RWPE1 (cell line): ENCODE data around the gene TNXB.

Source experiments
- CTCF ChIA-PET: fragments of 350-600 bp; sonication (Branson Sonifier 250); formaldehyde crosslinking; extraction: SDS; loops from one replicate; lab custom pipeline; 2021; lab: Yijun Ruan, JAX
- POLR2A ChIA-PET: fragments of 400-600 bp; formaldehyde crosslinking; extraction: SDS; loops from one replicate; lab custom pipeline; 2020; ENCODE audit warnings: antibody characterized with exemption; ENCODE audit not compliant: low non-redundant PET; lab: Yijun Ruan, JAX
- DNase-seq: peaks from one replicate; pipeline ENCODE4 v3.0.0; 2012; ENCODE audit warnings: low spot score
- H3K27ac ChIP-seq: fragments of 450-650 bp; 2 replicates; pipeline ENCODE4 v1.5.1; 2017
- TF ChIP-seq, protein P1 (sequence below): fragments of 450-650 bp; conservative IDR thresholded peaks from 2 replicates; pipeline ENCODE4 v1.5.1; 2017; ENCODE audit warnings: low read depth, mild to moderate bottlenecking

The TNXB gene

DNA sequence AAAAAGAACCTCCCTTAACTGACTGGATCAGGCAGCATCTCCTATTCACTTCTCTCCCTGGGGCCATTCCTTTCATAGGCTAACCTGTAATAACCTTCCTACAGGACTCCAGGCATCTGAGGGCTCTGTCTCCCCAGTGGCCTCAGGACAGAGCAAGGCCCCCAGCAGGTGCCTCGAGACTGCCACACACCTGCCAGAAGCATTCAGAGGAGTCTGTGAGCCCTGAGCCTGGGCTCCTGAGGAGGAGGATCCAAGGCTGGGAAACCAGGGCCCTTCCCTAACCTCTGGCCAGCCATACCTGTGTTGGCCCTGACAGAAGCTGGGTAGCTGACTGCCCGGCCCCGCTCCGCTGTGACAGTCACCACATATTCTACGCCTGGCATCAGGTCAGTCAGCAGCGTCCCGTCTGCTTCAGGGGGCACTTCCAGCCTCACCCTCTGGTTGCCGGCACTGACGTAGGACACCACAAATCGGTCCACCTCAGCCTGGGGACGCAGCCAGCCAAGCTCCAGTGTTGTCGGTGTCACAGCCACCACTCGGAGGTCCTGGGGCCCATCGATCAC lies 20.6 kb downstream of the TNXB start:
- H3K27ac ChIP-seq = peak overlapping the region; percentile 71
- TF ChIP-seq, protein P1, sequence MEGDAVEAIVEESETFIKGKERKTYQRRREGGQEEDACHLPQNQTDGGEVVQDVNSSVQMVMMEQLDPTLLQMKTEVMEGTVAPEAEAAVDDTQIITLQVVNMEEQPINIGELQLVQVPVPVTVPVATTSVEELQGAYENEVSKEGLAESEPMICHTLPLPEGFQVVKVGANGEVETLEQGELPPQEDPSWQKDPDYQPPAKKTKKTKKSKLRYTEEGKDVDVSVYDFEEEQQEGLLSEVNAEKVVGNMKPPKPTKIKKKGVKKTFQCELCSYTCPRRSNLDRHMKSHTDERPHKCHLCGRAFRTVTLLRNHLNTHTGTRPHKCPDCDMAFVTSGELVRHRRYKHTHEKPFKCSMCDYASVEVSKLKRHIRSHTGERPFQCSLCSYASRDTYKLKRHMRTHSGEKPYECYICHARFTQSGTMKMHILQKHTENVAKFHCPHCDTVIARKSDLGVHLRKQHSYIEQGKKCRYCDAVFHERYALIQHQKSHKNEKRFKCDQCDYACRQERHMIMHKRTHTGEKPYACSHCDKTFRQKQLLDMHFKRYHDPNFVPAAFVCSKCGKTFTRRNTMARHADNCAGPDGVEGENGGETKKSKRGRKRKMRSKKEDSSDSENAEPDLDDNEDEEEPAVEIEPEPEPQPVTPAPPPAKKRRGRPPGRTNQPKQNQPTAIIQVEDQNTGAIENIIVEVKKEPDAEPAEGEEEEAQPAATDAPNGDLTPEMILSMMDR = no peak
- DNase-seq = no peak
- ChIA-PET CTCF (interaction anchor here (0.8 to 1.6 kb wide), 3 partner anchors 24 to 41 kb away, joined by 3 to 8 read pairs (median 3); no protein-coding TSS in a partner anchor), POLR2A (no interaction called here)

DNA sequence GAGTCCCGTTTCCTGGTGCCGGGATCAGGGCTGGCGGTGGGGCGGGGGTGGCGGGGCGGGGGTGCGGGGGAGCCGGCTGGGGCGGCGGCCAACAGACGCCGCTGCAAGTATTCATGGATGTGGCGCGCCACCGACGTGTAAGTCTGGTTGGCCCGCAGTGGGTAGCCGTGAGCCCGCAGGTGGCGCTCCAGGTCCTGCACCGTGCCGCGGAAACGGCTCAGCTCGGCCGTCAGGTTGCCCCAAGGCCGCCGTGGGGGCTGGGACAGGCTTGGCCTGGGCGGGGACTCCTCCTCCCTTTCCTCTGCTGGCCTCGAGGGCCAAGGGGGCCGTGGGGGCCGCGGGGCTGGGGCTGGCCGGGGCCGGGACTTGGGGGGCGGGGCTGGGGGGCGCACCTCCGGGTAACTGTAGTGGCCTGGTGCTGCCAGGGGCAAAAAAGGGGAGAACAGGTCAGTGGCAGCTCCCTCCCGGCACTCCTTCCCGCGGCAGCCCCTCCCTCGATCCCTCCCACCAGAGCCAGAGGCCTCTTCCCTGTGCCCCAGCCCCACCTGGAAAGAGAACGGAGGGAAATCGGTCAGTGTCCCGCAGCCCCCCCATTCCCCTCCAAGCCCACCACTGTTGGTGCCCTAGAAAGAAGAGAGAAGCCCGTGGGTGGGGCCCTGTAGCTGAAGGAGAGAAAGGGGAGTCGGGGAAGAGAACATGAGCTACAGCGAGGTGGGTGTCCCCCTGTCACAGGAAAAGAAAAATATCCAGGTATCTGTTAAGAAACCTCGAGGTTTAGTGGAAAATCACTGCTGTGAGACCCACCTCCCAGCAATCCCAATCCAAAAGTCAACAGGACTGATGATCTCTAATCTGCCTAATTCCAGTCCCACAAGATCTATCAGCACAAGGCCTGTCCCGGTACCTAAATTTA lies 21.3 kb downstream of the TNXB start:
- peak overlapping the region; percentile 71 for H3K27ac ChIP-seq
- DNase-seq = peak; percentile 65
- TF ChIP-seq, protein P1 = peak; percentile 55
- CTCF ChIA-PET = interaction anchor here (0.6 to 1.6 kb wide), 7 partner anchors 13 to 261 kb away, joined by 3 to 8 read pairs (median 3); partner anchors contain the start of gene TNXB
- POLR2A ChIA-PET = no interaction called here

DNA sequence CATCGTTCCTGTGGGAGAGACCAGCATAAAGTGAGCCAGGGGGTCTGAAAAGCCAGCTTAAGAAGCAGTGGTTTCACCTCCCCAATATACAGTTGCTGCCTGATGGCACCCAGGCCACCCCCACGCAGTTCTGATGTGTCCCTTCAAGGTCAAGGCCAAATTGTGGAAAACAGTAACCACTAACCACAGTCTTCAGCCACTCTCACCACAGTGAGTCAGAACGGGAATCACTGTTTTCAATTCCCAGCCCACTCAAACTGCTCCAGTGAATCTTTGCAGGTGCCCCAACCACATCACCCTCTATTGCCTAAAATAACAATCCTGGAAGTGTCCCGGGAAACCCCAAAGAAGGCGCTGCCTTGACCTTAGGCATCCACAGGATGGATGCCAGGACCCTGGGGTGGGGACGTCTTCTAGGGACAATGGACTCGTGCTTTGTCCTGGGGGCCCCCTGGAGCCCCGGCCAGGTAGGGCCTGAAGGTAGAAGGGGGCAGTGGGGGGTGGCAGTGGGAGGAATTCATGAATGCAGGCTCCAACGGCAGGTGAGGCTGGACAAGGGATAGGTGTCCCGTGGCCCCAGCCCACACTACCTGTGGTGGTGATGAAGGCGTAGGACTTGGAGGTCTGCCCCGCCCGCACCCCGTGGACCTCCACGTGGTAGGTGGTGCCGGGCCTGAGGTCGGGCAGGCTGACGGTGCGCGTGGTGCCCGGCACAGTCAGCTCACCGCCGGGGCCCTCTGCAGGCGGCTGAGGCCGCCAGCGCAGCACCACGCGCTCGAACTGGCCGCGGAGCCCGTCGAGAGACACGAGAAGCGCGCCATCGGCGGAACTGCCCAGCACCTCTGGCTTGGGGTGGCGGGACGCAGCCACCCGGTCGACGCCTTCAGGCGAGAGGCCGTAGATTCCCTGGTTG lies 22.2 kb downstream of the TNXB start:
- TF ChIP-seq, protein P1 = no peak
- POLR2A ChIA-PET = no interaction called here
- CTCF ChIA-PET = interaction anchor here (0.6 to 1.6 kb wide), 3 partner anchors 10 to 117 kb away, joined by 3 to 8 read pairs (median 3); no protein-coding TSS in a partner anchor
- H3K27ac ChIP-seq = peak overlapping the region; percentile 71
- DNase-seq = peak; percentile 49

DNA sequence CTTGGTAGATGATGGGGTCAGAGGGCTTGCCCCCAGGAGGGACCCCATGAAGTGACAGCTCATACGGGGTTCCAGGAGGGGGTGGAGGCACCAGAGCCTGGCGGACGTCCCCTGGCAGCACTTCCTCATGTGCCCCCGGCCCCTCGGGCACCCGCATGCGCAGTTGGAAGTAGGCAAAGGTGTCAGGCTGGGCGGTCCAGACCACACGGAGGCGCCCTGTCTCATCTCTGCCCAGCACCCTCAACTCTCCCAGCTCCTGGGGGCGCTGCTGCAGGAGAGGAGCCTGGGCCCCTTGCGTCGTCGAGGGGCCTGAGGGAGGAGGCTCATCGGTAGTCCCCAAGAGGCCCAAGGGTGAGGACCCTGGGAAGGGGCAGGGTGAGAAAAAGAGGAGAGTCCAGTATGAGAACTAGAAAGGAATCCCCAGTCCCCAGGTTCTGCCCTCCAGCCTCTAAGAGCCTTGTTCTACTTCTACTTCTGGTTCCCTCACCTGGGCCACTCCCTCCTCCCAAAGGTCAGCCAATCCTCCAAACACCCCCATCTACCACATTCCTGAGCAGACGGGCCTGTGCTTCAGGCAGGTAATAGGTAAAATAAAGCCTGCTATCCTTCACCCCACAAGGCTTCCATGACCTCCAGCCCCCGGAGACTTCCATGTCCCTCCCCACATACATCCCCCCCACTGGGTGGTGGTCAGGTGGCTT lies 23.2 kb downstream of the TNXB start:
- DNase-seq = no peak
- CTCF ChIA-PET = interaction anchor here (0.7 kb wide), 1 partner anchor 868 kb away, joined by 3 read pairs; no protein-coding TSS in a partner anchor
- peak overlapping the region; percentile 71 for H3K27ac ChIP-seq
- POLR2A ChIA-PET = no interaction called here
- TF ChIP-seq, protein P1 = no peak

DNA sequence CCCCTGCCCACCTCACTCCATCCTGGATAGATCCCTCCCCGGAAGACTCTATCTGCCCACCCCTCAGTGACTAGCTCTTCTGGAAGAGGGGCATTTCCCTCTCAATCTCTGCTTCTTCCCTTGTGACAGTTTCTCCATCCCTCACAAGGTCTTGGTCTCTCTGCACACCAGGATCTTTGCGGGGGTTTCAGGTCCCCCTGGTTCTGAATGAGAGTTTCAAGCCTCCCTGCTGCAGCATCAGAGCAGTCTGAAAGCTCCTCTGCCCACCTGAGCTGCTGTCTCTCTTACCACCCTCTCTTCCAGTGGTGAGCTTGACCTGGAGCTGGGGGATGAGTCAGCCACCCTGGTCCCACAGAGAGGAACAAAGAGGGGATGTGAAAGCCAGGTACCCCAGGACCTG lies 24.4 kb downstream of the TNXB start:
- DNase-seq = no peak
- POLR2A ChIA-PET = no interaction called here
- CTCF ChIA-PET = interaction anchor here (0.6 to 0.7 kb wide), 2 partner anchors 10 to 70 kb away, joined by 3 read pairs; no protein-coding TSS in a partner anchor
- H3K27ac ChIP-seq = peak overlapping the region; percentile 92
- TF ChIP-seq, protein P1 = no peak
